Ramos (cell line): Measurements from ENCODE around the gene ATP6V0E2.

Experiments used
- in situ Hi-C: fragments of 300-500 bp; cut with MboI; formaldehyde crosslinking; loops from one replicate; pipeline ENCODE4 v1.14.3; 2022; ENCODE audit warnings: low sequenced_read_pairs; ENCODE audit not compliant: unreplicated experiment

Gene ATP6V0E2

GRCh38 chr7:149838224-149838991 is 35.4 kb upstream of the ATP6V0E2 start, which contains the start of gene ZNF862:
Gene ZNF862, plus strand, starts transcription at chr7:149838375. Its CDS starts 237 bp downstream, at chr7:149838612.
- in situ Hi-C loops, result no loop called here

DNA sequence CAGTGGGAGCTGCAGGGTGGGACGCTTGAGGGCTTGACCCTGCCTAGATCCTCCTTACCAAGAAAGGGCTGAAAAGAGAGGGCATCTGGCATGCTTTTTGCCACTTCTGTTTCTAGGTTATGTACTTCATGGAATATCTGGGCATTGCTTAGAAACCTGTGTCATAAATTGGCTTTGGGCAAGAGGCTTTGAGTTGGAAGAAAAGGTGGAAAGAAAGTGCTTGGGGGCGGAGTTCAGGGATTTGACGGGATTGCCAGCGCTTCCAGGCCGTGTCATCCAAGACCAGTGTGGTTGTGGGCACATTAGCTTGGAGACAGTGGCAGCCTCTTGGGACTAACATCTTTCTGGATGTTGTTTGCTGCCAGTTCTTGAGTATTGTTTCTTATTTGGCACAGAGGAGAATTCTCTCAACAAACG is 34.8 kb upstream of the ATP6V0E2 start:
- in situ Hi-C loops, result no loop called here

DNA sequence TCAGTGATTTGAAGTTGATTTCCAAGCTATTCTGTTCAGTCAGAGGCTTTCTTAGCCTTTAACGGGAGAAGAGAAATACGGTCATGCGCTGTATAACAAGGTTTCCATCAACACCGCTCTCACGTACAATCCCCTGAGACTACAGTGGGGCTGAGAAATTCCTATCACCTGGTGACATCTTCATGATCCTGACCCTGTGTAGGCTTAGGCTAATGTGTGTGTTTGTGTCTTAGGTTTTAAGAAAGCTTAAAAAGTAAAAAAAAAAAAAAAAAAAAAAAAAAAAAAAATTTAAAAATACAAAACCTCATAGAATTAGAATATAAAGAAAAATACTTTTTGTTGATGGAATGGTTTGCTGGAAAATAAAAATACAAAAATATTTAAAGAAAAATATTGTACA is 33.8 kb upstream of the ATP6V0E2 start:
- in situ Hi-C loops, result no loop called here

DNA sequence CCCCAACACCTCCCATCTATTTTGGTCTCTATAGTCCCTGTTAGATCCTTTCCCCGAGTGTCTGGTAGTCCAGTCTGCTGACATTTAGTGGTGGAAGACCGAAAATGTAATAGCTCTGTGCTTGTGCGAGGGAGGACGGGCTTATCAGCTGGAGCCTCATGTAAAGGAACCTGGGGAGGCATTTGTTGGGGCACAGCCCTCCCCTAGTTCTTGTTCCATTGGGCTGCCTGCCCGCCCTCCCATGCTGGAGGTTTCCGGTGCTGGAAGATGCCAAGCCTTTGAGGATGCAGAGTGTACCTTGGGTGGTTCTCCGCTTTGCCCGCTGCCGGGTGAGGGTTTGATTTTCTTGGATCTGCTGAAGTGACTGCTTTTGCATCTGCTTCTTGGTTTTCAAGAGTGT is 30.2 kb upstream of the ATP6V0E2 start:
- in situ Hi-C loops, result no loop called here

- in situ Hi-C loops, result no loop called here
Observed at GRCh38 chr7:149844445-149844844, 29.3 kb upstream of the ATP6V0E2 start.

GRCh38 chr7:149845257-149845980 is 28.4 kb upstream of the ATP6V0E2 start:
- in situ Hi-C loops, result no loop called here

DNA sequence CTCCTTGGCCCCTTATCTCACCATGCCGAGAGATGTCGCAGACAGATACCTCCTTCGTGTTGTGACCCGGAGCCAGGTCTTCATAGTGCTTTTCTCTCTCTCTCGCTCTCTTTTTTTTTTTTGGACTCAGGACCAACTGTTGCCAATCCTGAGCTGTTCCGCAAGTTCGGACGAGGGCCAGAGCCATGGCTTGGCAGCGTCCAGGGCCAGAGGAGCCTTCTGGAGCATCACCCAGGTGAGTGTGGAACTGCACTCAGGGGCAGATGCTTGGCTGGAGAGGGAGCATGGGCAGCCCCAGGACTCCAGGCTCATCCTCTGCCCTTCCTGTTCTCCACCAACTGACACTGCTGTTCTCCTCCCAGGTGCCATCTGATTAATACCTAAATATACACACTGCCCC is 27.7 kb upstream of the ATP6V0E2 start:
- in situ Hi-C loops, result no loop called here

DNA sequence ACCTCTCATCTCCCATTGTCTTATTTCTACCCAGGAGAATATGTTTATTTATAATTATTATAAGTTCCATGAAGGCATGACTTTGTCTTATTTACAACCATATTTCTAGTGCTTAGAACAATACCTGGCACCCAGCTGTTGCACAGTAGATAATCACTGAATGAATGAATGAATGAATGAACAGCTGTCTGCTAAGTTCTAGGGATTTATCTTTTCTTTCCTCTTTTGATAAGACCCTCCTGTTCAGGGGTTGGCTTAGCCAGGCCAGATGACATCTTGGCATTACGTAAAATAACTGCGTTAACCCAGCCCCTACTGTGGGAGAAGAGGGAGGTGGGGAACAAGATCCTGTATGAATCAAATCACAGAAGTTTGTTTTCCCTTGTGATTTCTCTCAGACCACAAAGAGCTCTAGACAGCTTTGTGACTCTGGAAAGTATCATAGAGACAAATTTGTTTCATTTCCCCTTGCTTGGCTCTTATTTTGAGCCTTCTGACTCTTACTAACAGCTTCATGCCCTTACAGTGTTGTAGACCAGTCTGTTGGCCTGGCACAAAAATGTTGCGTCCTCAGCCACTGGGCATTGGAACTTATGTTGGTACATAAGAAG is 27.2 kb upstream of the ATP6V0E2 start:
- in situ Hi-C loops, result no loop called here

DNA sequence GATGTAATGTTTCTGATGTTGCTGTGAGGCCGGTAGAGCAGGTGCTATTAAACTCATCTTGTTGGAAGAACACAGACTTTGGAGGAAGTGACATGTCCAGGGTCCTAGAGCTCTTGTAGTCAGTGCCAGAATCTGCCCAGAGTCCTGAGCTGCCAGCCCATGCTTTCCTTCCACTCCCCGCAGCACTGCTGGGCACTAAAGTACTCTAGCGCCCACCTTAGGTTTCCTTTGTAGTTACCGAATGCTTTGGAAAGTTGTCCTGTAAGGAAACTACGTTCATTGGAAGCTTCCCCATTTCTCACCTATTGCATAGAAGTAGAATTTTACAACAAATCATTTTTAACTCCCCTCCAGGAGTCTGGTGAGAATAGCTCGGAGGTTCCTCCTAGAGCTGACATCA is 24.6 kb upstream of the ATP6V0E2 start:
- in situ Hi-C loops, result no loop called here

DNA sequence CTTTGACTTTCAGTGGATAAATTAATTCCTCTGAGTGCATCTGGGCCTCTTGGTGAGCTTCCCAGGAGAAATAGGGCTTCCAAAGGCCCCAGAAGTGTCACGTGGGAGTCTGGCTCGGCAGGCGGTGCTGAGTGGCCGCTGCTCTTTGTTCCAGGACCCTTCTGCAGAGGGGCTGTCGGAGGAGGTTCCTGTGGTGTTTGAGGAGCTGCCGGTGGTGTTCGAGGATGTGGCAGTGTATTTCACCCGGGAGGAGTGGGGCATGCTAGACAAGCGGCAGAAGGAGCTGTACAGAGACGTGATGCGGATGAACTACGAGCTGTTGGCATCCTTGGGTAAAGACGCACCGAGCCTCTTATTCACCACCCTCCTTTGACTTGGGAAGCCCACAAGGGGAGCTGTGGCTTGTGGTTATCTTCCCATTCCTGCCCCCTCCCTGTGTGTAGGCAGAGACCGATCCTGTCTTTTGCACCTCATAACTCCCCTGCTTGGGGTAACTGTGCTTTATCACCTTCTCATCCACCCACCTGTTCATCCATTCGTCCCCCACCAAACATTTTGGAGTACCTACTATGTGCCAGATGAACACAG is 23.7 kb upstream of the ATP6V0E2 start:
- in situ Hi-C loops, result no loop called here

DNA sequence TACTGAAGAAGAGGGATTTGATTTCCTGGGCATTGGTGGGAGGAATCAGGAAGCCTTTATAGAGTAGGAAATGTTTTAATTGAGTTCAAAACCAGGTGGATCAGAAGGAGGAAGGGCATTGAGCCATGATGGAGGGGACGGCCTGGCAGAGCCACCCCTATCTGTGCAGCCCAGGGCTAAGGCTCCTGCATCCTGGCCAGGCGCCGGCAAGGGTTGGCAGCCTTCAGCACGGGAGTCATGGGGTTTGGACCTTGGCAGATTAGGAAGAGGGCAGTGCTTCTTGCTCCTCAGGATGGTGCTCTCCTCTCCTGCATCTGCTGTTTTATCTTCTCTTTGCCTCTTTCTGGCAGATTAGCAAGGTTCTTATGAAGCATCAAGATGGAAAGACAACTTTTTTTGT is 23.1 kb upstream of the ATP6V0E2 start:
- in situ Hi-C loops, result no loop called here

- in situ Hi-C loops, result no loop called here
Observed at GRCh38 chr7:149851449-149851848, 22.3 kb upstream of the ATP6V0E2 start.

- in situ Hi-C loops, result no loop called here
Observed at GRCh38 chr7:149853157-149853556, 20.6 kb upstream of the ATP6V0E2 start.

DNA sequence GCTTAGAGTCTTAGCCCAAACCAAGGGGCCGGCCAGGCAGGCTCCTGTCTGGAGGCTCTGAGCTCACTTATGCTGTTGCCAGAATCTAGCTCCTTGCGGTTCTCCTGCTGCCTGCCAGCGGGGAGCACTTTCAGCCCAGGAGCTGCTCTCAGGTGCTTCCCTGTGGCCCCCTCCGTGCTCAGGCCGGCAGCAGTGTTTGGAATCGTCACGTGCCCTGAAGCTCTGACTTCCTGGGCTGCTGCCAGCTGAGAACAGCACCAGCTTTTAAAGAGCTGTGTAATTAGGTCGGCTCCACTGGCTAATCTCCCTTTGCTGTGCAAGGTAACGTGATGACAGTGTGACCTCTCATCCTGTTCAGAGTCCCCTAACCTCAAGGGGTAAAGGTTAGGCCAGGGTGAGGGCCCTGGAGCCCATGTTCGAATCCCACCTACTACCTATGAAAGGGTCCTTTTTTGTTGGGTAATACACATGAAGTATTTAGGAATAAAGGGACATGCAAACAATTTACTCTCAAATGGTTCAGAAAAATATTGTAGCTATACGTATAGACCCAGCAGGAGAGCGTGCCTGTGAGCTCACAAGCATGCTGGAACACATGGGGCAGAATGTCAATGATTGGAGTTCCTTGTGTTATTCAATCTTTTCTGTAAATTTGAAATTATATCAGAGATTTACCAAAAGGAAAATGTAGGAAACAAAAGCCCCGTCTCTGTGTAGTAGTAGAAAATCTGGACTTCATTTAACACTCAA is 19.0 kb upstream of the ATP6V0E2 start:
- in situ Hi-C loops, result no loop called here

DNA sequence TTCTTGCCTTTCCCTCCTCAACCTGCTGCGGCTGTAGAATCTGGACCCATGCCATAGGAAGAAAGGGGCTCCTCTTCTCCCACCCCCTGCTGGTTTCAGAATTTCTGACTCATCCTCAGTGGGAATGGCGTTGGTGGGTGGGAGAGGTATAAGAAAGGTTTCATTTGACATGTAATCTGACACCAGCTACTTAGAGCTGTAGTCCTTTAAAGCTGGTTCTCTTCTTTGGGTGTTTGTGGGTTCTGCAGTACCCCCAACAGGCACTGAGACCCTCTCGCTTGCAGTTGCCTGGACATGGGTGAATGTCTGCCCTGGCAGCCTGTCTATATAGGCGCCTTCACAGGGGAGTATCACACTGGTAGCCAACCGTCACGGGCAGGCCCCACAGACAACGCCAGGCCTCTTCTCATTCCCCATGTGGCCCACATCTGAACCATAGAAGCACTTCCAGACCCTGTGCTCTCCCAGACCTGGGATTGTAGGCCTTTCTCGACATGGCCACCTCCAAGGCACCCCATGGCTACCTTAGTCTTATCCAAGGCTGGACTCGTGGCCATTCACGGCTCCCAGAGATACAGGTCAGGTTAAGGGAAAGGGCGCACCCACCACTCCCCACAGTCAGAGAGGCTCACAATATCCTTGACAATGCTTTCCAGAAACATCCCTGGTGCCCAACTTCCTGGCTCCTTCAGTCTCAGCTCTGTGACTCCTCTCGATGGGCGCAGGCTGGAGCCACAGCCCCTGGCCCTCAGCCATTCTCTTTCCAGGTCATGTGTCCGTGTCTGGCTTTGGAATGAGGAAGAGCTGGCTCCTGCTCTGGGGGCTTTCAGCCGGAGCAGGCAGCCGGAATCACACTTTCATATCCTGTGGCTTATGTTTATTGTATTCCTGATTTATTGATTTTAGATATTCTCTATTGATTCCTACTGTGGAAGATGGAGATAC is 18.1 kb upstream of the ATP6V0E2 start:
- in situ Hi-C loops, result no loop called here

GRCh38 chr7:149856583-149856982 is 17.2 kb upstream of the ATP6V0E2 start:
- in situ Hi-C loops, result no loop called here

- in situ Hi-C loops, result no loop called here
Observed at GRCh38 chr7:149859369-149859768, 14.4 kb upstream of the ATP6V0E2 start.

DNA sequence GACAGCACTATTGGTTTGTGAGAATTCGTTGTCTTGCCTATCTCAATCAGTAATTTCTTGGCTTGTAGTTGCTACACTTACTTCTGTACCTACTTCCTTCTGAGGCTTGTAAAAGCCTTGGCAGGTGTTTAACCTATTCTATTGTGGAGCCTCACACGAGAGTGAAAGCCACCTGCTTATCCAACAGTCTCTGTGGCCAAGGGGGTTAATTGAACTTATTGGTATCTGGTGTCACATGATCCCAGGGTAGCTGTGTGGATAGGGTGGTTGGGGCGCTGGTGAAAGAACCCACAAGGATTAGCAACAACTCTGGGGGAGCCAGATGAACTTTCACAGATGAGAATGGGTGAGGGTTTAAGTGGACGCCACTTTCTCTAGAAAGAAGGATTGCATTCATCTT is 13.9 kb upstream of the ATP6V0E2 start:
- in situ Hi-C loops, result no loop called here
